ENCODE measurements around the gene LRRC4. TPM values are rescaled to one million over a fixed set of nuclear protein-coding genes. Genes with fewer than 3 reads are reported as not detected.

The LRRC4 gene
- total RNA-seq, 1 donor: 1.3 TPM

DNA sequence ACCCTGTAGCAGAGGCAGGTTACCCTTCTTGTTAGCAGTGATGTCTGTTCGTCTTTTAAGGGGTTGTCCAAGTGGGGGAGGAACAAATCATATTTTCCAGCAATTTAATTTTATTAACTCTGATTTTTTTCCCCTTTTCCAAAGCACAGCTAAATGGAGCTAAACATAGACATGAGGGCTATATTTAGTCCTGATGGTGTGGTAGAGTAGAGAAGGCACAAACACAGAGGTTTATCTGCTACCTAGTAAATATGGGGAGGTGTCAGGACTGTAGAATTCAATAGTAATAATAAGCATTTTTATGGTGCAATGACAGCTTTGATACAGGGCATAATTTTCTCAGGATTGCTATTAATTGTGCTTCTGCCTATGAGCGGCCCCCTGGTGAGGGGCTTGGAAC is 22.5 kb downstream of the LRRC4 start:
- Histone ChIP-seq H3K9me3 (ENCODE audit: low read depth, low read length) (no peaks in the 10 kb centered on the region), H3K4me1 (ENCODE audit: insufficient read depth, low read length) (peaks cover 11% of the 10 kb centered on the region), H3K27me3 (ENCODE audit: insufficient read depth, low read length) (no peaks in the 10 kb centered on the region), H3K4me3 (ENCODE audit: low read length) (no peak overlapping the region)

DNA sequence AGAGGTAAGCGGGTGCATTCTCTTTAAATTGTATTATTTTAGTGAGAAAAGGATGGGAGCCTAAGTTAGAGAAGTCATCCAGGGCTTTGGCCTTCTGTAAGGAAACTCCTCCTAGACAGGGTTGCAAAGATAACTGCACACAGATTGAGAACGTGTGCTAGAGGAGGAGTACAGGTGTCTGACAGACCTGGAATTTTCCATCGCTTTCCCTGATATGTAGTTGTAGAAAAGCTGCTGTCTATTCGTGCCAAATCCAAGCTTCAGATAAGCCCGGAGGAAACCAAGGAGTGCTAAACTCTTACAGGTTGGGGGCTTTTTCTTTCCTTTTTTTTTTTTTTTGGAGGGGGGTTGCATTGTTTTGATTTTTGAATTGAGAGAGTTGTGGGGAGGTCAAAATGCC is 23.1 kb downstream of the LRRC4 start:
- no peak overlapping the region for H3K4me3 ChIP-seq (ENCODE audit: low read length)
- H3K9me3 ChIP-seq (ENCODE audit: low read depth, low read length): no peaks in the 10 kb centered on the region
- H3K27me3 ChIP-seq (ENCODE audit: insufficient read depth, low read length): no peaks in the 10 kb centered on the region
- H3K4me1 ChIP-seq (ENCODE audit: insufficient read depth, low read length): peaks cover 17% of the 10 kb centered on the region

GRCh38 chr7:128007303-128007680 is 23.9 kb downstream of the LRRC4 start:
- no peak overlapping the region for H3K4me3 ChIP-seq (ENCODE audit: low read length)

GRCh38 chr7:128006550-128007302 is 24.5 kb downstream of the LRRC4 start:
- Histone ChIP-seq H3K4me3 (ENCODE audit: low read length) (no peak overlapping the region), H3K9me3 (ENCODE audit: low read depth, low read length) (no peaks in the 10 kb centered on the region), H3K4me1 (ENCODE audit: insufficient read depth, low read length) (peaks cover 29% of the 10 kb centered on the region), H3K27me3 (ENCODE audit: insufficient read depth, low read length) (no peaks in the 10 kb centered on the region)

More at GRCh38 chr7:128007303-128007680, 23.9 kb downstream of the LRRC4 start:
- Histone ChIP-seq H3K9me3 (ENCODE audit: low read depth, low read length) (no peaks in the 10 kb centered on the region), H3K4me1 (ENCODE audit: insufficient read depth, low read length) (peaks cover 26% of the 10 kb centered on the region), H3K27me3 (ENCODE audit: insufficient read depth, low read length) (no peaks in the 10 kb centered on the region)

DNA sequence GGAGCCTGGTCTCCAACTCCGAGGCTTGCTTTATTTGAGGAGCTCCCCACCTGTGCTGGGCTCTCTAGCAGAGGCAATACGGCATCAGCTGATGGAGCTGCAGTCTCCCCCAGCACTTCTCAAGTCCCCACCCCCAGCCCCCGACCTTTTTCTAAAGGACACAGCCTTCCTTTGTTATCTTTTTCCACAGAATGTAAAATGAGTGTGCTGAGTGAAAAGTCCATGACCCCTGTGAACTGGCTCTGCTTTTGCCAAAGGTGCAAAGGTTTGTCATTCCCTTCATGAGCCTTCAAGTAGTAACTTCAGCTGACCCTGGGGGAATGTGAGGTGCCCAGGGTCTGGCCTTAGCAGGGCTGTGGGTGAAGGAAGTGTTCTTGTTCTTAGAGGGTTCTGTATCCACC is 25.5 kb downstream of the LRRC4 start:
- Histone ChIP-seq H3K9me3 (ENCODE audit: low read depth, low read length) (no peaks in the 10 kb centered on the region), H3K4me3 (ENCODE audit: low read length) (no peak overlapping the region), H3K4me1 (ENCODE audit: insufficient read depth, low read length) (peaks cover 30% of the 10 kb centered on the region), H3K27me3 (ENCODE audit: insufficient read depth, low read length) (no peaks in the 10 kb centered on the region)

DNA sequence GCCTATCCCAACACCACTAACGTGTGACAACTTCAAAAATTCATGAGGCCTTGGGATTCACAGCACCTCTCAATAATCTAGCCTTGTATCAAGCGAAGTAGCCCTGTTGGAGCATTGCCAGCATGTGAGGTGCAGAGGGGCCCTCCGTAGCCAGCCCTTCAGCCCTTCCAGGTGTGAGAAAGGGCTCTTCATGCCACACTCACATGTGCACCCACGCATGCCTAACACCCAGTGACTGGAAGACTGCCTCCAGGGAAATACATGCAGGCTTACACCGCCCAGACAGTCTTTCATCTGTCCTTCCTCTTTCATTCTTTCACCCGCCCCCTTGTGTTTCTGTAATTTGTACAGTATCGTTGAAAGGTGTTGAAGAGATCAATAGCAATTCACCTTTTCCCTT is 26.1 kb downstream of the LRRC4 start:
- H3K4me3 ChIP-seq (ENCODE audit: low read length): no peak overlapping the region

GRCh38 chr7:128004623-128005022 is 26.6 kb downstream of the LRRC4 start:
- Histone ChIP-seq H3K27me3 (ENCODE audit: insufficient read depth, low read length) (no peaks in the 10 kb centered on the region), H3K4me3 (ENCODE audit: low read length) (no peak overlapping the region), H3K4me1 (ENCODE audit: insufficient read depth, low read length) (peaks cover 38% of the 10 kb centered on the region), H3K9me3 (ENCODE audit: low read depth, low read length) (no peaks in the 10 kb centered on the region)

More for the DNA sequence above, 26.1 kb downstream of the LRRC4 start:
- peaks cover 36% of the 10 kb centered on the region for H3K4me1 ChIP-seq (ENCODE audit: insufficient read depth, low read length)
- no peaks in the 10 kb centered on the region for H3K9me3 ChIP-seq (ENCODE audit: low read depth, low read length)
- H3K27me3 ChIP-seq (ENCODE audit: insufficient read depth, low read length): no peaks in the 10 kb centered on the region

GRCh38 chr7:128003787-128004186 is 27.4 kb downstream of the LRRC4 start:
- H3K4me1 ChIP-seq (ENCODE audit: insufficient read depth, low read length): peaks cover 42% of the 10 kb centered on the region
- H3K4me3 ChIP-seq (ENCODE audit: low read length): no peak overlapping the region
- H3K9me3 ChIP-seq (ENCODE audit: low read depth, low read length): no peaks in the 10 kb centered on the region
- no peaks in the 10 kb centered on the region for H3K27me3 ChIP-seq (ENCODE audit: insufficient read depth, low read length)

GRCh38 chr7:128003167-128003566 is 28.1 kb downstream of the LRRC4 start:
- Histone ChIP-seq H3K27me3 (ENCODE audit: insufficient read depth, low read length) (no peaks in the 10 kb centered on the region), H3K4me1 (ENCODE audit: insufficient read depth, low read length) (peaks cover 42% of the 10 kb centered on the region), H3K9me3 (ENCODE audit: low read depth, low read length) (no peaks in the 10 kb centered on the region), H3K4me3 (ENCODE audit: low read length) (no peak overlapping the region)

- H3K4me1 ChIP-seq (ENCODE audit: insufficient read depth, low read length): peaks cover 42% of the 10 kb centered on the region
- no peaks in the 10 kb centered on the region for H3K27me3 ChIP-seq (ENCODE audit: insufficient read depth, low read length)
- H3K9me3 ChIP-seq (ENCODE audit: low read depth, low read length): no peaks in the 10 kb centered on the region
- H3K4me3 ChIP-seq (ENCODE audit: low read length): no peak overlapping the region
Measured at GRCh38 chr7:128000854-128001265, 30.4 kb downstream of the LRRC4 start.

GRCh38 chr7:128000048-128000447 is 31.2 kb downstream of the LRRC4 start:
- Histone ChIP-seq H3K27me3 (ENCODE audit: insufficient read depth, low read length) (no peaks in the 10 kb centered on the region), H3K4me1 (ENCODE audit: insufficient read depth, low read length) (peaks cover 42% of the 10 kb centered on the region), H3K4me3 (ENCODE audit: low read length) (no peak overlapping the region), H3K9me3 (ENCODE audit: low read depth, low read length) (no peaks in the 10 kb centered on the region)

DNA sequence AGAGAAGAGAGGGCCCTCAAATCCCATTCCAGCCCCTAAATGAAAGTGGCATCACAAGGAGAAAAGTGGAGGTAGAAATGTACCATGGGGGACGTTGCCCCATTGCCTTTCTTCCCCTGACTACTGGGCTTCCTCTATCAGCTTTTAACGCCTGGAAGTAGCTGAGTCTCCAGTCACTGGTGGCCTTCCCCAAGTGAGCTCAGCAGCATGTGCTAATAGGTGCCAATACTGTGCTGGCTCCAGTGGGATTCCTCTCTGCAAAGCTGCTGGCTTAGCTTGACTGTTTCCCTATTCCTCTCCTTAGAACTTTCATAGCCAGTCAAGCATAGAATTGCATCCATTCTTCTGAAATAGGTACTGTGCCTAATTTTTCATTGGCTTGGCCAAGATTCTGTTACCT is 32.6 kb downstream of the LRRC4 start:
- Histone ChIP-seq H3K27me3 (ENCODE audit: insufficient read depth, low read length) (no peaks in the 10 kb centered on the region), H3K4me3 (ENCODE audit: low read length) (no peak overlapping the region), H3K4me1 (ENCODE audit: insufficient read depth, low read length) (peaks cover 30% of the 10 kb centered on the region), H3K9me3 (ENCODE audit: low read depth, low read length) (no peaks in the 10 kb centered on the region)

- Histone ChIP-seq H3K27me3 (ENCODE audit: insufficient read depth, low read length) (no peaks in the 10 kb centered on the region), H3K4me1 (ENCODE audit: insufficient read depth, low read length) (peaks cover 17% of the 10 kb centered on the region), H3K4me3 (ENCODE audit: low read length) (no peak overlapping the region), H3K9me3 (ENCODE audit: low read depth, low read length) (no peaks in the 10 kb centered on the region)
Measured at GRCh38 chr7:127997226-127997922, 33.9 kb downstream of the LRRC4 start.

GRCh38 chr7:127996253-127997071 is 34.8 kb downstream of the LRRC4 start:
- no peak overlapping the region for H3K4me3 ChIP-seq (ENCODE audit: low read length)

GRCh38 chr7:127995881-127996215 is 35.4 kb downstream of the LRRC4 start:
- Histone ChIP-seq H3K9me3 (ENCODE audit: low read depth, low read length) (no peaks in the 10 kb centered on the region), H3K4me3 (ENCODE audit: low read length) (no peak overlapping the region), H3K4me1 (ENCODE audit: insufficient read depth, low read length) (peaks cover 12% of the 10 kb centered on the region), H3K27me3 (ENCODE audit: insufficient read depth, low read length) (no peaks in the 10 kb centered on the region)

More at GRCh38 chr7:127996253-127997071, 34.8 kb downstream of the LRRC4 start:
- Histone ChIP-seq H3K27me3 (ENCODE audit: insufficient read depth, low read length) (no peaks in the 10 kb centered on the region), H3K4me1 (ENCODE audit: insufficient read depth, low read length) (peaks cover 13% of the 10 kb centered on the region), H3K9me3 (ENCODE audit: low read depth, low read length) (no peaks in the 10 kb centered on the region)

Data from mononuclear cell (primary cell).